Upper lobe of right lung (tissue), 1 donor: ENCODE data around the gene CHST5. TPM values are rescaled to one million over a fixed set of nuclear protein-coding genes. Genes with fewer than 3 reads are reported as not detected.
"Not testable (repeated sequence)": the region's sequence is repeated elsewhere in the genome, so short reads cannot be mapped to it uniquely, and the experiment has no call there.

ENCODE experiments used
- ATAC-seq: fragments of 200-7000 bp; cut with Tn5 transposase; one replicate; pipeline ENCODE4 v1.9.1; 2020; ENCODE audit warnings: mild to moderate bottlenecking, moderate library complexity
- DNase-seq: peaks from one replicate; pipeline ENCODE4 v3.0.0-alpha.2; 2020
- H3K27ac ChIP-seq: fragments of 200-600 bp; one replicate; pipeline ENCODE4 v1.8.0; 2022
- H3K27me3 ChIP-seq: fragments of 200-600 bp; one replicate; pipeline ENCODE4 v1.8.0; 2022; ENCODE audit warnings: mild to moderate bottlenecking
- H3K36me3 ChIP-seq: fragments of 200-600 bp; one replicate; pipeline ENCODE4 v1.8.0; 2022
- H3K4me1 ChIP-seq: fragments of 200-600 bp; one replicate; pipeline ENCODE4 v1.8.0; 2022
- H3K4me3 ChIP-seq: fragments of 200-600 bp; one replicate; pipeline ENCODE4 v1.8.0; 2022; ENCODE audit warnings: mild to moderate bottlenecking
- H3K9me3 ChIP-seq: fragments of 200-600 bp; one replicate; pipeline ENCODE4 v1.8.0; 2022
- intact Hi-C: fragments of 100-400 bp; cut with DNase I; formaldehyde crosslinking; loops from one replicate; pipeline ENCODE4 v1.11.0; 2022
- total RNA-seq: library from RNA; stranded (reverse); fragmentation: NEBNext Ultra II Directional; extraction: Animal tissue kit (Norgen Biotek cat#: 25700); gene quantifications from one replicate; pipeline ENCODE4 v1.2.1, GENCODE V29; 2021
- TF ChIP-seq, protein P1 (sequence below): fragments of 200-600 bp; IDR thresholded peaks from one replicate; pipeline ENCODE4 v1.8.0; 2022; ENCODE audit warnings: antibody characterized with exemption
- donor health status: DM: no; HTN: yes; CAD: no; lungs with severe emphysema.

The CHST5 gene
- total RNA-seq, 1 donor from 2014 or later, result not detected

- intact Hi-C loops, result no loop called here
- no peak for DNase-seq
- TF ChIP-seq, protein P1, sequence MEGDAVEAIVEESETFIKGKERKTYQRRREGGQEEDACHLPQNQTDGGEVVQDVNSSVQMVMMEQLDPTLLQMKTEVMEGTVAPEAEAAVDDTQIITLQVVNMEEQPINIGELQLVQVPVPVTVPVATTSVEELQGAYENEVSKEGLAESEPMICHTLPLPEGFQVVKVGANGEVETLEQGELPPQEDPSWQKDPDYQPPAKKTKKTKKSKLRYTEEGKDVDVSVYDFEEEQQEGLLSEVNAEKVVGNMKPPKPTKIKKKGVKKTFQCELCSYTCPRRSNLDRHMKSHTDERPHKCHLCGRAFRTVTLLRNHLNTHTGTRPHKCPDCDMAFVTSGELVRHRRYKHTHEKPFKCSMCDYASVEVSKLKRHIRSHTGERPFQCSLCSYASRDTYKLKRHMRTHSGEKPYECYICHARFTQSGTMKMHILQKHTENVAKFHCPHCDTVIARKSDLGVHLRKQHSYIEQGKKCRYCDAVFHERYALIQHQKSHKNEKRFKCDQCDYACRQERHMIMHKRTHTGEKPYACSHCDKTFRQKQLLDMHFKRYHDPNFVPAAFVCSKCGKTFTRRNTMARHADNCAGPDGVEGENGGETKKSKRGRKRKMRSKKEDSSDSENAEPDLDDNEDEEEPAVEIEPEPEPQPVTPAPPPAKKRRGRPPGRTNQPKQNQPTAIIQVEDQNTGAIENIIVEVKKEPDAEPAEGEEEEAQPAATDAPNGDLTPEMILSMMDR, result no peak
- no peak overlapping the region for H3K4me3 ChIP-seq
- H3K27ac ChIP-seq, result no peak overlapping the region
- no peaks in the 10 kb centered on the region for H3K9me3 ChIP-seq
- H3K36me3 ChIP-seq, result no peaks in the 10 kb centered on the region
- no peaks in the 10 kb centered on the region for H3K27me3 ChIP-seq
- ATAC-seq, result no peak
- no peaks in the 10 kb centered on the region for H3K4me1 ChIP-seq
Measured at GRCh38 chr16:75501359-75501758, 34.5 kb downstream of the CHST5 start.

- H3K36me3 ChIP-seq, DNase-seq, H3K27me3 ChIP-seq, intact Hi-C loops, H3K27ac ChIP-seq, H3K9me3 ChIP-seq, H3K4me3 ChIP-seq: not testable (repeated sequence)
- ATAC-seq, result peak; percentile 44
- peaks cover 11% of the 10 kb centered on the region for H3K4me1 ChIP-seq
Measured at GRCh38 chr16:75498605-75499322, 37.1 kb downstream of the CHST5 start.

DNA sequence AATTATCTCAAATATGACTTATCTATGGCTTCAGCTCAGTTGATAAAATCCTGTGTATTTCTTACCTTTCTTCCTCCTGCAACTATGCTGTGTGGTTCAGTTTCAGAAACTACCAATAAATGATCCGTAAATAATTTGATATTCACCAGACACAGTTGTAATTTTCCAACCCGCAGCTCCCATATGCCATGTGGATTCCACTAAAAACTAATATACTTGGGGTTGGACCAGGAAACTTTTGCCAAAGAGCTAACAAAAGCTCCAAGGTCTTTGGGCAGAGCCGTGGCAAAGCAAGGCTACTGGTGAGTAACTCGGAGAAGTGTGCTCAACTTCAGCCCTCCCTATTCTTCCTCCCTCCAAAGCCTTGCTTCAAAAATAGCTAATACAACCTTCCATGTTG lies 38.4 kb downstream of the CHST5 start:
- ATAC-seq, result no peak
- H3K27ac ChIP-seq, result no peak overlapping the region
- peaks cover 14% of the 10 kb centered on the region for H3K27me3 ChIP-seq
- no peak for DNase-seq
- no peaks in the 10 kb centered on the region for H3K36me3 ChIP-seq
- no peaks in the 10 kb centered on the region for H3K9me3 ChIP-seq
- intact Hi-C loops, result no loop called here
- peaks cover 11% of the 10 kb centered on the region for H3K4me1 ChIP-seq
- TF ChIP-seq, protein P1, result no peak
- no peak overlapping the region for H3K4me3 ChIP-seq

GRCh38 chr16:75495076-75495674 lies 40.7 kb downstream of the CHST5 start, which contains the start of gene CHST6:
CHST6 (minus strand) TSS chr16:75495441; CDS start chr16:75479828, 15,613 bp downstream.
- DNase-seq, result no peak
- Histone ChIP-seq H3K36me3 (no peaks in the 10 kb centered on the region), H3K9me3 (no peaks in the 10 kb centered on the region), H3K27ac (no peak within 1 kb of the TSS), H3K4me1 (peaks cover 11% of the 10 kb centered on the region), H3K27me3 (peaks cover 14% of the 10 kb centered on the region), H3K4me3 (peak within 1 kb of the TSS; percentile 34)
- peak; percentile 77 for ATAC-seq
- TF ChIP-seq, protein P1, result no peak
- intact Hi-C loops, result no loop called here

DNA sequence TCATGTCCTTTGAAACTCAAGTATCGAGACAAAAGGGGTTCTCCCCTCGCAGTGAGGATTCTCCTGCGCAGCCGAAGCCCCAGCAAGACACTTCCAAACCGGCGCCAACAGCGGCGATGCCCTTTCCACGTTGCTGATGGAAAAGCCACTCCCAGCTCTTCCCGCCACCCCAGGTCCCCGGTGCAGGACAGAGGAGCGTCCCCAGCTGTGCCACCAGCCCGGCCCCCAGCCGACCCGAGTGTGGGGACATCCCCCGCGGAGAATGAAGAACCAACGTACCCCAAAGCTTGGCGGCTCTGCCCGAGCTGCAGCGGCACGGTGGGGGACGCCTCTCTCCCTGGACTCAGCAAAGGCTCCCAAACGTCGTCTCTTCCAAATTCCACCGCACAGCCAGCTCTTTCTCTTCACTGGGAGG lies 41.2 kb downstream of the CHST5 start:
- TF ChIP-seq, protein P1, result no peak
- ATAC-seq (no peak), DNase-seq (no peak)
- intact Hi-C loops, result no loop called here
- no peaks in the 10 kb centered on the region for H3K9me3 ChIP-seq
- H3K27me3 ChIP-seq, result peaks cover 14% of the 10 kb centered on the region
- peak overlapping the region; percentile 34 for H3K4me3 ChIP-seq
- H3K36me3 ChIP-seq, result no peaks in the 10 kb centered on the region
- no peak overlapping the region for H3K27ac ChIP-seq
- H3K4me1 ChIP-seq, result peaks cover 11% of the 10 kb centered on the region

DNA sequence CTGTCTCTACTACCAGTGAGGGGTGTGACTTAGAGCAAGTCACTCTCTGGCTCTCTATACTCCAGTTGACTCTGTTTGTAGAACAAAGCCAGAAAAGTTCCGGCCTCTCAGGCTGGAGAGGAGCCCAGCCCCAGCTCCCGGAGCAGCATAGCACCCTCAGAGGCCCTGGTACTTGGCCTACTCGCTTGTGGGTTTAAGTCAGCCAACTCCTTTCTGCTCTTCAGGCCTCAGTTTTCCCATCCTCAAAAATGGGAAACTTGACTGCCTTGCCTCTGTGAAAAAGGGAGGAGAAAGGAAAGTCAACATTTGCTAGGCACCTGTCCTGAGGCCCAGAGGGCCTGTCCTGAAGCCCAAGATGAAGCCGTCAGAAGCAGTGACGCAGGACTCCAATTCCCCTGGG lies 41.7 kb downstream of the CHST5 start:
- ATAC-seq (no peak), DNase-seq (no peak)
- peaks cover 11% of the 10 kb centered on the region for H3K4me1 ChIP-seq
- peaks cover 14% of the 10 kb centered on the region for H3K27me3 ChIP-seq
- no peaks in the 10 kb centered on the region for H3K9me3 ChIP-seq
- no peaks in the 10 kb centered on the region for H3K36me3 ChIP-seq
- peak overlapping the region; percentile 34 for H3K4me3 ChIP-seq
- intact Hi-C loops, result no loop called here
- no peak overlapping the region for H3K27ac ChIP-seq
- TF ChIP-seq, protein P1, result no peak
